HEK293 (cell line): ENCODE results near the gene ZNF485.

ENCODE experiments used
- CTCF ChIA-PET: fragments of 350-600 bp; formaldehyde crosslinking; extraction: SDS; loops from one replicate; lab custom pipeline; 2021; ENCODE audit warnings: antibody characterized with exemption; lab: Yijun Ruan, JAX
- POLR2A ChIA-PET: fragments of 300-600 bp; formaldehyde crosslinking; extraction: SDS; loops from one replicate; lab custom pipeline; 2020; ENCODE audit warnings: antibody characterized with exemption, inconsistent platforms; lab: Yijun Ruan, JAX
- H3K27ac ChIP-seq: fragments of 200-500 bp; sonication (Bioruptor generic); 2 replicates; pipeline ENCODE4 v1.5.1; 2014; ENCODE audit warnings: low read depth, low read length, control low read depth, inconsistent platforms; ENCODE audit errors: extremely low read depth
- H3K36me3 ChIP-seq, 2 experiments: fragments of 200-500 bp in 1 of 2; sonication (Bioruptor generic) in 1 of 2; 1 replicate in 1 of 2; 2 replicates in 1 of 2; pipeline ENCODE4 v1.5.1; 2014 to 2017; ENCODE audit warnings: inconsistent platforms in 2 of 2, low read length in 2 of 2; ENCODE audit not compliant: control insufficient read depth in 2 of 2, insufficient read depth in 1 of 2
- H3K4me1 ChIP-seq: fragments of 200-500 bp; sonication (Bioruptor generic); 2 replicates; pipeline ENCODE4 v1.5.1; 2014; ENCODE audit warnings: mild to moderate bottlenecking, low read length, inconsistent platforms; ENCODE audit not compliant: control insufficient read depth, insufficient read depth
- H3K4me3 ChIP-seq: 2 replicates; pipeline ENCODE4 v1.5.1; 2011; ENCODE audit warnings: low read depth, mild to moderate bottlenecking, control low read depth, low read length, moderate library complexity
- H3K9me3 ChIP-seq: fragments of 200-500 bp; sonication (Bioruptor generic); 2 replicates; pipeline ENCODE4 v1.5.1; 2014; ENCODE audit warnings: low read depth, low read length, inconsistent platforms; ENCODE audit not compliant: control insufficient read depth, insufficient read depth
- AEBP2 ChIP-seq: fragments of 450-650 bp; formaldehyde crosslinking; IDR thresholded peaks from 2 replicates; pipeline ENCODE4 v1.5.1; 2016; ENCODE audit warnings: missing biosample characterization, missing genetic modification characterization, borderline replicate concordance
- CTCF ChIP-seq: fragments of 450-650 bp; formaldehyde crosslinking; IDR thresholded peaks from 2 replicates; pipeline ENCODE4 v1.5.1; 2016; ENCODE audit warnings: missing biosample characterization, missing genetic modification characterization
- FEZF1 ChIP-seq: fragments of 450-650 bp; formaldehyde crosslinking; IDR thresholded peaks from 2 replicates; pipeline ENCODE4 v1.5.1; 2016; ENCODE audit warnings: missing biosample characterization, missing genetic modification characterization
- REST ChIP-seq: fragments of 450-650 bp; formaldehyde crosslinking; IDR thresholded peaks from 2 replicates; pipeline ENCODE4 v1.5.1; 2016; ENCODE audit warnings: missing biosample characterization, missing genetic modification characterization
- SETDB1 ChIP-seq: IDR thresholded peaks from one replicate; pipeline ENCODE4 v1.6.1; 2017; ENCODE audit warnings: mild to moderate bottlenecking, low read length, moderate library complexity, mixed read lengths; ENCODE audit not compliant: insufficient read length
- ZFP69B ChIP-seq: fragments of 450-650 bp; formaldehyde crosslinking; IDR thresholded peaks from 2 replicates; pipeline ENCODE4 v1.5.1; 2016; ENCODE audit warnings: missing biosample characterization, missing genetic modification characterization
- ZNF140 ChIP-seq: fragments of 450-650 bp; formaldehyde crosslinking; IDR thresholded peaks from 2 replicates; pipeline ENCODE4 v1.5.1; 2016; ENCODE audit warnings: missing biosample characterization, missing genetic modification characterization
- ZNF350 ChIP-seq: fragments of 450-650 bp; formaldehyde crosslinking; IDR thresholded peaks from 2 replicates; pipeline ENCODE4 v1.5.0; 2017; ENCODE audit warnings: missing biosample characterization, mild to moderate bottlenecking, missing genetic modification characterization
- ZNF501 ChIP-seq: fragments of 450-650 bp; formaldehyde crosslinking; IDR thresholded peaks from 2 replicates; pipeline ENCODE4 v1.5.1; 2016; ENCODE audit warnings: missing biosample characterization, missing genetic modification characterization
- TF ChIP-seq, protein P1 (sequence below): fragments of 450-650 bp; IDR thresholded peaks from 2 replicates; pipeline ENCODE4 v1.5.1; 2018; ENCODE audit warnings: missing biosample characterization, missing genetic modification characterization
- TF ChIP-seq, protein P2 (sequence below): fragments of 450-650 bp; formaldehyde crosslinking; IDR thresholded peaks from 2 replicates; pipeline ENCODE4 v1.5.1; 2016; ENCODE audit warnings: missing biosample characterization, missing genetic modification characterization

Gene ZNF485

GRCh38 chr10:43557214-43557613 is 49.0 kb upstream of the ZNF485 start:
- Histone ChIP-seq H3K4me3 (no peak overlapping the region), H3K4me1 (no peaks in the 10 kb centered on the region), H3K36me3 (peaks cover 4 to 43% of the 10 kb centered on the region in 2 experiments; a peak in 2 of 3 replicates), H3K27ac (no peak overlapping the region), H3K9me3 (no peaks in the 10 kb centered on the region)
- POLR2A ChIA-PET, result interaction anchor here (0.6 kb wide), 1 partner anchor 93 kb away, joined by 4 read pairs; no protein-coding TSS in a partner anchor
- TF ChIP-seq SETDB1, result peak; percentile 64
- TF ChIP-seq, protein P1, sequence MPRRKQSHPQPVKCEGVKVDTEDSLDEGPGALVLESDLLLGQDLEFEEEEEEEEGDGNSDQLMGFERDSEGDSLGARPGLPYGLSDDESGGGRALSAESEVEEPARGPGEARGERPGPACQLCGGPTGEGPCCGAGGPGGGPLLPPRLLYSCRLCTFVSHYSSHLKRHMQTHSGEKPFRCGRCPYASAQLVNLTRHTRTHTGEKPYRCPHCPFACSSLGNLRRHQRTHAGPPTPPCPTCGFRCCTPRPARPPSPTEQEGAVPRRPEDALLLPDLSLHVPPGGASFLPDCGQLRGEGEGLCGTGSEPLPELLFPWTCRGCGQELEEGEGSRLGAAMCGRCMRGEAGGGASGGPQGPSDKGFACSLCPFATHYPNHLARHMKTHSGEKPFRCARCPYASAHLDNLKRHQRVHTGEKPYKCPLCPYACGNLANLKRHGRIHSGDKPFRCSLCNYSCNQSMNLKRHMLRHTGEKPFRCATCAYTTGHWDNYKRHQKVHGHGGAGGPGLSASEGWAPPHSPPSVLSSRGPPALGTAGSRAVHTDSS (tag by site-specific recombination), result no peak
- TF ChIP-seq ZNF350, result no peak
- CTCF ChIA-PET, result no interaction called here

DNA sequence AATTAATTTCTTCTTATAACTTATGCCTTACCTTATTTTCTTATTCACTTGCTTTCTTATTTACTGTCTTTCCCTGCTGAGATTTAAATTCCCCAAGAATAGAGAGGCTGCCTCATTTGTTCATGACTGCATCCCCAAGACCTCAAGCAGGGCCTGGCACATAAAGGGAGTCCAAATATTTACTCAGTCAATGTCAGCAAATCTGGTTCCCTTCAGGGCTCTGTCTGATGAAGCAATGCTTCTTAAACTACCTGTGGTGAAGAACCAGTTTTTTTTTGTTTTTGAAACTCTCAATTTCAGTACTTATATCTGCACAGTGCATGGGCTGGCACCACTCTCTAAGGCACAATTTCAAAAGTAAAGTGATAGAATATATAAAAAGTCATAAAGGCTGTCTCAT is 36.6 kb upstream of the ZNF485 start:
- Histone ChIP-seq H3K36me3 (peaks cover 5 to 64% of the 10 kb centered on the region in 2 experiments; a peak in 2 of 3 replicates), H3K27ac (no peak overlapping the region), H3K4me3 (no peak overlapping the region), H3K9me3 (no peaks in the 10 kb centered on the region), H3K4me1 (no peaks in the 10 kb centered on the region)
- TF ChIP-seq ZNF140 (tag by site-specific recombination), result no peak
- TF ChIP-seq REST (tag by site-specific recombination), result no peak
- TF ChIP-seq CTCF (tag by site-specific recombination), result no peak
- TF ChIP-seq ZNF501 (tag by site-specific recombination), result no peak
- no peak for TF ChIP-seq ZFP69B (tag by site-specific recombination)
- TF ChIP-seq, protein P2, sequence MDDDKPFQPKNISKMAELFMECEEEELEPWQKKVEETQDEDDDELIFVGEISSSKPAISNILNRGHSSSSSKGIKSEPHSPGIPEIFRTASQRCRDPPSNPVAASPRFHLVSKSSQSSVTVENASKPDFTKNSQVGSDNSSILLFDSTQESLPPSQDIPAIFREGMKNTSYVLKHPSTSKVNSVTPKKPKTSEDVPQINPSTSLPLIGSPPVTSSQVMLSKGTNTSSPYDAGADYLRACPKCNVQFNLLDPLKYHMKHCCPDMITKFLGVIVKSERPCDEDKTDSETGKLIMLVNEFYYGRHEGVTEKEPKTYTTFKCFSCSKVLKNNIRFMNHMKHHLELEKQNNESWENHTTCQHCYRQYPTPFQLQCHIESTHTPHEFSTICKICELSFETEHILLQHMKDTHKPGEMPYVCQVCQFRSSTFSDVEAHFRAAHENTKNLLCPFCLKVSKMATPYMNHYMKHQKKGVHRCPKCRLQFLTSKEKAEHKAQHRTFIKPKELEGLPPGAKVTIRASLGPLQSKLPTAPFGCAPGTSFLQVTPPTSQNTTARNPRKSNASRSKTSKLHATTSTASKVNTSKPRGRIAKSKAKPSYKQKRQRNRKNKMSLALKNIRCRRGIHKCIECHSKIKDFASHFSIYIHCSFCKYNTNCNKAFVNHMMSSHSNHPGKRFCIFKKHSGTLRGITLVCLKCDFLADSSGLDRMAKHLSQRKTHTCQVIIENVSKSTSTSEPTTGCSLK, result no peak
- TF ChIP-seq AEBP2, result no peak
- no peak for TF ChIP-seq FEZF1 (tag by site-specific recombination)
- ChIA-PET POLR2A (interaction anchor here (0.6 kb wide), 1 partner anchor 467 kb away, joined by 3 read pairs; no protein-coding TSS in a partner anchor), CTCF (no interaction called here)
